GM23338 (cell line): ENCODE results near the gene NRP2. TPM values are rescaled to one million over a fixed set of nuclear protein-coding genes. Genes with fewer than 3 reads are reported as not detected.
A peak's percentile ranks its signal among the peaks of the same experiment; 100 is the strongest.

Experiments used
- ATAC-seq: fragments of 200-7000 bp; cut with Tn5 transposase; 3 replicates; pipeline ENCODE4 v1.9.1; 2020
- DNase-seq: peaks from one replicate; pipeline ENCODE4 v3.0.0-alpha.2; 2015; ENCODE audit warnings: low spot score
- H2AFZ ChIP-seq: fragments of 200-600 bp; sonication (generic); 2 replicates; pipeline ENCODE4 v1.8.0; 2016; ENCODE audit warnings: antibody characterized with exemption, mild to moderate bottlenecking, moderate library complexity
- H3F3A ChIP-seq: fragments of 200-600 bp; sonication (generic); replicated peaks from 2 replicates; pipeline ENCODE4 v1.8.0; 2017; ENCODE audit warnings: antibody characterized with exemption, mixed run types, low read depth
- H3K27ac ChIP-seq: fragments of 200-600 bp; sonication (generic); 2 replicates; pipeline ENCODE4 v1.6.1; 2016; ENCODE audit warnings: low read depth
- H3K27me3 ChIP-seq: fragments of 200-600 bp; sonication (generic); 2 replicates; pipeline ENCODE4 v1.8.0; 2016; ENCODE audit warnings: mild to moderate bottlenecking, mixed run types, moderate library complexity; ENCODE audit not compliant: insufficient read depth
- H3K36me3 ChIP-seq: fragments of 200-600 bp; sonication (generic); 2 replicates; pipeline ENCODE4 v1.8.0; 2016; ENCODE audit warnings: mild to moderate bottlenecking; ENCODE audit not compliant: insufficient read depth
- H3K4me1 ChIP-seq: fragments of 200-600 bp; sonication (generic); 2 replicates; pipeline ENCODE4 v1.8.0; 2016; ENCODE audit warnings: mild to moderate bottlenecking, moderate library complexity; ENCODE audit not compliant: insufficient read depth
- H3K4me2 ChIP-seq: fragments of 200-600 bp; sonication (generic); 2 replicates; pipeline ENCODE4 v1.7.1; 2017; ENCODE audit warnings: mixed run types
- H3K4me3 ChIP-seq: fragments of 200-600 bp; sonication (generic); 2 replicates; pipeline ENCODE4 v1.6.1; 2016; ENCODE audit warnings: mixed run types
- H3K79me2 ChIP-seq: fragments of 200-600 bp; sonication (generic); replicated peaks from 2 replicates; pipeline ENCODE4 v1.8.0; 2017; ENCODE audit warnings: mild to moderate bottlenecking; ENCODE audit not compliant: insufficient read depth
- H3K9me2 ChIP-seq: fragments of 200-600 bp; sonication (generic); 2 replicates; pipeline ENCODE4 v1.8.0; 2017; ENCODE audit not compliant: insufficient read depth
- H4K20me1 ChIP-seq: fragments of 200-600 bp; sonication (generic); replicated peaks from 2 replicates; pipeline ENCODE4 v1.8.0; 2017; ENCODE audit warnings: mild to moderate bottlenecking; ENCODE audit not compliant: insufficient read depth
- H3K27ac Mint-ChIP-seq: 2 replicates; pipeline ENCODE4 v1.8.0; 2020; ENCODE audit warnings: inconsistent platforms, mild to moderate bottlenecking, moderate library complexity, mixed read lengths
- H3K27me3 Mint-ChIP-seq: 3 replicates; pipeline ENCODE4 v1.8.0; 2022; ENCODE audit warnings: low read depth, mild to moderate bottlenecking, moderate library complexity, mixed read lengths, inconsistent platforms; ENCODE audit not compliant: insufficient read depth, poor library complexity
- H3K36me3 Mint-ChIP-seq: 3 replicates; pipeline ENCODE4 v1.8.0; 2021; ENCODE audit warnings: low read depth, mild to moderate bottlenecking, inconsistent platforms, moderate library complexity, mixed read lengths
- H3K4me1 Mint-ChIP-seq: 3 replicates; pipeline ENCODE4 v1.8.0; 2020; ENCODE audit warnings: mild to moderate bottlenecking, inconsistent platforms, mixed read lengths
- H3K4me3 Mint-ChIP-seq: 3 replicates; pipeline ENCODE4 v1.8.0; 2021; ENCODE audit warnings: moderate library complexity, mild to moderate bottlenecking, inconsistent platforms, mixed read lengths
- H3K9me3 Mint-ChIP-seq: 3 replicates; pipeline ENCODE4 v1.8.0; 2020; ENCODE audit warnings: moderate library complexity, mild to moderate bottlenecking, inconsistent platforms, mixed read lengths
- CTCF ChIP-seq, 2 experiments: fragments of 200-600 bp in 1 of 2; sonication (generic) in 1 of 2; conservative IDR thresholded peaks; 2 replicates each; pipeline versions ENCODE4 v1.5.1 to v1.6.1; 2016 to 2017; ENCODE audit warnings: antibody characterized with exemption in 2 of 2, low read depth in 2 of 2, mild to moderate bottlenecking in 2 of 2, moderate library complexity in 1 of 2
- ETS1 ChIP-seq: IDR thresholded peaks from 2 replicates; pipeline ENCODE4 v1.6.1; 2016; ENCODE audit warnings: antibody characterized with exemption
- EZH2phosphoT487 ChIP-seq: fragments of 200-600 bp; sonication (generic); IDR thresholded peaks from one replicate; pipeline ENCODE4 v1.8.1; 2018; ENCODE audit warnings: antibody characterized with exemption; ENCODE audit not compliant: unreplicated experiment
- JUNB ChIP-seq: IDR thresholded peaks from one replicate; pipeline ENCODE4 v1.6.1; 2016; ENCODE audit warnings: antibody characterized with exemption; ENCODE audit not compliant: unreplicated experiment
- NANOG ChIP-seq: IDR thresholded peaks from 2 replicates; pipeline ENCODE4 v1.6.1; 2016; ENCODE audit warnings: antibody characterized with exemption, borderline replicate concordance
- POLR2AphosphoS5 ChIP-seq: IDR thresholded peaks from 2 replicates; pipeline ENCODE4 v1.6.1; 2016; ENCODE audit warnings: antibody characterized with exemption, low read depth
- STAT1 ChIP-seq: IDR thresholded peaks from one replicate; pipeline ENCODE4 v1.6.1; 2016; ENCODE audit warnings: antibody characterized with exemption; ENCODE audit not compliant: unreplicated experiment
- ZNF114 ChIP-seq: fragments of 250-450 bp; sonication (Bioruptor Pico); IDR thresholded peaks from 2 replicates; pipeline ENCODE4 v1.5.0; 2020; ENCODE audit warnings: mild to moderate bottlenecking, moderate library complexity
- ZNF331 ChIP-seq: fragments of 250-450 bp; sonication (Bioruptor Pico); IDR thresholded peaks from 2 replicates; pipeline ENCODE4 v1.5.0; 2020; ENCODE audit warnings: low read depth, mild to moderate bottlenecking, moderate library complexity
- ZNF462 ChIP-seq: fragments of 250-450 bp; sonication (Bioruptor Pico); IDR thresholded peaks from 2 replicates; pipeline ENCODE4 v1.5.0; 2020; ENCODE audit warnings: mild to moderate bottlenecking, moderate library complexity
- polyA plus RNA-seq: library from polyadenylated mRNA; unstranded; fragments of >200 nt; fragmentation: Nextera tagmentation; extraction: Ambion mirVana; gene quantifications from 2 replicates; pipeline ENCODE4 v1.2.1, GENCODE V29; 2016
- total RNA-seq: library from RNA; depleted of rRNA; stranded (reverse); fragments of >200 nt; shearing (Covaris generic); gene quantifications from 2 replicates; pipeline ENCODE4 v1.2.3, GENCODE V29; 2014
- TF ChIP-seq, protein P1 (sequence below): IDR thresholded peaks from one replicate; pipeline ENCODE4 v1.6.1; 2018; ENCODE audit warnings: antibody characterized with exemption; ENCODE audit not compliant: unreplicated experiment

NRP2 gene
- total and polyA plus RNA-seq, 2 experiments from 2014 or later: 18.4 to 22.0 TPM

DNA sequence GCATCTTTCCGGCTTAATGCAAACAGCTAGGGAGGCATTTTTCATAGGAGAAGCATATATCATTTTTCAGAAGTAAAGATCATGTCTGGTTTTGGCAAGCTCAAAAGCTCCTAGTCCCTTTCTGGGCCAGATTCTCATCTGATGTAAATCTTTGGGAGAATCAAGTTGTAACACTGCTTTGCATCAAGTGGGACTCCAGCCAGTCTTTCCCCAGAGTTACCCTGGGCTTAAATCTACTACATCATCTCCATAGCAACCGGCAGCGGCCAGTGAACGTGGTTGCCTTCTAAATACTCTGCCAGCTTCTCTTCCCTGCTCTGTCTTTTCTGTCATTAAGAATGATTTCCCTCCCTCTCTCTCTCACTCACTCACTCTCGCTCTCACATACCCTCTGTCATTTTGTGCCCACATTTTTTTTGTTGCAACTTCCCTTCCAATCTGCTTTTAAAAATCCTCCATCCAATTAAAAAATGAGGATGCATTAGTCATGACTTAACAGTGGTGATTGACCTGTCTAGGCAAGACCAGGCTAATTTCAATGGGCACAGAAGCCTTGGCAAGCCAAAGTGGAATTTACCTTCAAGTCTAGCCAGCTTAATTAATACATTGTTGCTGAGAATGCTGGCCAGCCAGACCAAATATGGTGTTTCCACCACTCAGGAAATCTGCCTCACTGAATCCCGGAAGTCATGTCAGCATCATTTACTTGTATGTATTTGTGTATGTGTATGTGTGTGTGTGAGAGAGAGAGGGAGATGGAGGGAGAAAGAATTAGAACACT is 93.0 kb downstream of the NRP2 start (continued):
- TF ChIP-seq ETS1 (no peak), ZNF331 (CRISPR knock-in tag) (no peak), ZNF114 (CRISPR knock-in tag) (no peak), CTCF (conservative IDR thresholded peaks at IDR 0.05; ENCODE audit: low read depth in 2 of 2) (no peak)

DNA sequence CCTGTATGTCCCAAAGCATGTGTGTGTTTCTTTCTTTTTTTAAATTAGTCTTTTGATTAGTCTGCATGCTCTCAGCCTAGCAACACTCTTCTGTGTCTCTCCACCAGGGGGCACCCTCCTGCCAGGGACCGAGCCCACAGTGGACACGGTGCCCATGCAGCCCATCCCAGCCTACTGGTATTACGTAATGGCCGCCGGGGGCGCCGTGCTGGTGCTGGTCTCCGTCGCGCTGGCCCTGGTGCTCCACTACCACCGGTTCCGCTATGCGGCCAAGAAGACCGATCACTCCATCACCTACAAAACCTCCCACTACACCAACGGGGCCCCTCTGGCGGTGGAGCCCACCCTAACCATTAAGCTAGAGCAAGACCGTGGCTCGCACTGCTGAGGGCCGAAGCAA is 93.8 kb downstream of the NRP2 start:
- Mint-ChIP-seq H3K9me3 (no peaks in the 10 kb centered on the region), H3K27me3 (peaks cover 8% of the 10 kb centered on the region), H3K27ac (peak overlapping the region; percentile 21; the same call in 1 of the 2 replicates), H3K36me3 (peaks cover 2% of the 10 kb centered on the region; the same call in 2 of the 3 replicates), H3K4me1 (peaks cover 3% of the 10 kb centered on the region), H3K4me3 (no peak overlapping the region)
- Histone ChIP-seq H3K9me2 (no peaks in the 10 kb centered on the region; the same call in 1 of the 2 replicates), H3K27me3 (no peaks in the 10 kb centered on the region), H3K36me3 (no peaks in the 10 kb centered on the region), H3K4me3 (no peak overlapping the region), H3K4me1 (no peaks in the 10 kb centered on the region; the same call in 1 of the 2 replicates), H2AFZ (peak overlapping the region; percentile 67; the same call in 1 of the 2 replicates), H3F3A (no peaks in the 10 kb centered on the region), H3K27ac (no peak overlapping the region), H3K4me2 (no peak overlapping the region), H3K79me2 (no peaks in the 10 kb centered on the region), H4K20me1 (no peaks in the 10 kb centered on the region)
- ATAC-seq (peak; percentile 99), DNase-seq (peak; percentile 95)
- TF ChIP-seq EZH2phosphoT487 (no peak), NANOG (no peak), POLR2AphosphoS5 (no peak), ZNF462 (CRISPR knock-in tag) (no peak), ZNF114 (CRISPR knock-in tag) (no peak), JUNB (no peak), STAT1 (no peak)
- TF ChIP-seq, protein P1, sequence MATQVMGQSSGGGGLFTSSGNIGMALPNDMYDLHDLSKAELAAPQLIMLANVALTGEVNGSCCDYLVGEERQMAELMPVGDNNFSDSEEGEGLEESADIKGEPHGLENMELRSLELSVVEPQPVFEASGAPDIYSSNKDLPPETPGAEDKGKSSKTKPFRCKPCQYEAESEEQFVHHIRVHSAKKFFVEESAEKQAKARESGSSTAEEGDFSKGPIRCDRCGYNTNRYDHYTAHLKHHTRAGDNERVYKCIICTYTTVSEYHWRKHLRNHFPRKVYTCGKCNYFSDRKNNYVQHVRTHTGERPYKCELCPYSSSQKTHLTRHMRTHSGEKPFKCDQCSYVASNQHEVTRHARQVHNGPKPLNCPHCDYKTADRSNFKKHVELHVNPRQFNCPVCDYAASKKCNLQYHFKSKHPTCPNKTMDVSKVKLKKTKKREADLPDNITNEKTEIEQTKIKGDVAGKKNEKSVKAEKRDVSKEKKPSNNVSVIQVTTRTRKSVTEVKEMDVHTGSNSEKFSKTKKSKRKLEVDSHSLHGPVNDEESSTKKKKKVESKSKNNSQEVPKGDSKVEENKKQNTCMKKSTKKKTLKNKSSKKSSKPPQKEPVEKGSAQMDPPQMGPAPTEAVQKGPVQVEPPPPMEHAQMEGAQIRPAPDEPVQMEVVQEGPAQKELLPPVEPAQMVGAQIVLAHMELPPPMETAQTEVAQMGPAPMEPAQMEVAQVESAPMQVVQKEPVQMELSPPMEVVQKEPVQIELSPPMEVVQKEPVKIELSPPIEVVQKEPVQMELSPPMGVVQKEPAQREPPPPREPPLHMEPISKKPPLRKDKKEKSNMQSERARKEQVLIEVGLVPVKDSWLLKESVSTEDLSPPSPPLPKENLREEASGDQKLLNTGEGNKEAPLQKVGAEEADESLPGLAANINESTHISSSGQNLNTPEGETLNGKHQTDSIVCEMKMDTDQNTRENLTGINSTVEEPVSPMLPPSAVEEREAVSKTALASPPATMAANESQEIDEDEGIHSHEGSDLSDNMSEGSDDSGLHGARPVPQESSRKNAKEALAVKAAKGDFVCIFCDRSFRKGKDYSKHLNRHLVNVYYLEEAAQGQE: no peak
